GM19395 (cell line): ENCODE results near the gene TSC1.
A peak's percentile ranks its signal among the peaks of the same experiment; 100 is the strongest.
"Not testable (repeated sequence)": the region's sequence is repeated elsewhere in the genome, so short reads cannot be mapped to it uniquely, and the experiment has no call there.

Experiments used
- ATAC-seq: cut with Tn5 transposase; IDR thresholded peaks from one replicate; pipeline ENCODE4 v1.9.1; 2021; ENCODE audit warnings: mild to moderate bottlenecking, moderate library complexity; ENCODE audit not compliant: unreplicated experiment

The TSC1 gene

DNA sequence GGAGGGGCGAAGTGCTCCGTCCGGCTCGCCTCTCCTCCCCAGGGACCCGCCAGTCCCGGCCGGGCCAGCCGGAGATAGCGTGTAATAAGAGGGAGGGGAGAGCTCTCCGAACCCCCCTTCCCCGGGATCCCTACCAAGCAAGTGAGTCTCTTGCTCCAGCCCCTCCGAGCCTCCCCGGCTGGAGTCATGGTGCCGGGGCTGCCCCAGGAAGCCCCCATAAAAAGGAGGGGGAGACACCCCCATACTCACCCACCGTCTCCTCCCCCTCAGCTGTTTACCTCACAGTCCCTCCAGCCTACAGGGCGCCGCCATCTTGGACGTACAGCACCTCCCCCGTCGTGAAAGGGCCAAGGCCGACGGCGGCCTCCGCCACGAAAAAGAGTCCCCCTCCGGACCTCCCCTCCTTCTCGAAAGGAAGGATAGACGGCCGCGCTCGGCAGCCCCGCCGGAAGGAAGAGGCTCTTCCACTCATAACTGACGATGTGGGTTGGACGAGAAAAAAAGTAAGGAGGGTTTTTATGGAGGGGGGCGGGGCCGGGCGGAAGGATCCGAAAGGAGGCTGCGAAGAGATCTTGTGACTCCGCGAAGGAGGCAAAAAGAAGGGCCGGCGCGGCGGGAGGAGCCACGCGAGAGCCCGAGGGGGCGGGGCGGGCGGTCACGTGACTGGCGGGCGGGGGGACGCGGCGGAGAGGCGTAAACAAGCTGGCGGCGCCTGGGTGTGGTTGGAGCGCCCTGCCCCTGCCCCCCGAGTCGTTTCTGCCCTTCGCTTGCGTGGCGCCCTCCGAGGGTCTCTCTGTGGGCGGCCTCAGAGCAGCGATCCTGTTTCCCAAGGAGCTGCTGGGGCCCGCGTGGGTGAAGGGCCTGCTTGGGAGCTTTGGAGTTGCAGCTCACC, at the start of gene TSC1:
TSC1 (minus strand) TSS at position 323 of the 892 bp plus-strand sequence. CDS start 15,744 bp downstream, outside the sequence.
- ATAC-seq, result peak; percentile 65

- no peak for ATAC-seq
Measured at GRCh38 chr9:132993511-132993939, 49.1 kb upstream of the TSC1 start.

DNA sequence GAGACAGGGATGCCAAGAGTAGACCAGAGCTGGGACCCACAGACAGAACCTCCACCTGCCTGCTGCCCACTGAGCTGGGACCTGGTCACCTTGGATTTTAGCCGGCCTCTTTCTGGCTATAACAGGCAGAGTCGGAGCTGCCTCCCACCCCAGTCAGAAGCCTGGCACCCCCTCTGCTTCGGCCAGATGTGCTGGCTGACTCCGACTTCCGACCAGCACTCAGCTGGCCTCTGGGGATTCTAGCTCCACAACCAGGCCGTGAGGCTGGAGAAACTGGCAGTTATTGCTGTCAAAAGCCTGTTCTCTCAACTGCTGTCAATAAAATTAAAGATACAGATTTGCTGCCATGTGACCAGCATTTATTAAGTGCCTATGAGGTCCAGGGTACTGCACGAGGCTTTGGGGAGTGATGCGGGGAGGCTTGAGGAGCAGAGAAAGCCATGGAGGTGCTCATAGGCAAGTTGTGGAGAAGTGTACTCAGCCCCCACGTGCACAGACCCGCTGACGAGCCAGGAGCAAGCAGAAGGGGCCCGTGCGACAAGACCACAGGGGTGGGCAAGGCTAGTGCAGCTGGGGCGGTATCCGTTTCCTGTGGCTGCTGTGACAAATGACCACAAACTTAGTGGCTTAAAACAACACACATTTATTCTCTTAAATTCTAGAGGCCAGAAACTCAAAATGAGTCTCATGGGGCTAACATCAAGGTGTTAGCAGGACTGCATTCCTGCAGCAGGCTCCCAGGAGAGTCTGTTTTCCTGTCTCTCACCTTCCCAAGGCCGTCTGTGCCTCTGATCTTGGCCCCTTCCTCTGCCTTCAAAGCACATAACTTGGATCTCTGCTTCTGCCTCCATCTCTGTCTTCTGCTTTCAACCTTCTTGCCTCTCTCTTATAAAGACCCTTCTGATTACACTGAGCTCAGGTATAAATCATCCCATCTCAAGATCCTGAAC, 47.2 kb upstream of the TSC1 start:
- ATAC-seq, result no peak

GRCh38 chr9:132990781-132991180, 46.4 kb upstream of the TSC1 start:
- no peak for ATAC-seq

DNA sequence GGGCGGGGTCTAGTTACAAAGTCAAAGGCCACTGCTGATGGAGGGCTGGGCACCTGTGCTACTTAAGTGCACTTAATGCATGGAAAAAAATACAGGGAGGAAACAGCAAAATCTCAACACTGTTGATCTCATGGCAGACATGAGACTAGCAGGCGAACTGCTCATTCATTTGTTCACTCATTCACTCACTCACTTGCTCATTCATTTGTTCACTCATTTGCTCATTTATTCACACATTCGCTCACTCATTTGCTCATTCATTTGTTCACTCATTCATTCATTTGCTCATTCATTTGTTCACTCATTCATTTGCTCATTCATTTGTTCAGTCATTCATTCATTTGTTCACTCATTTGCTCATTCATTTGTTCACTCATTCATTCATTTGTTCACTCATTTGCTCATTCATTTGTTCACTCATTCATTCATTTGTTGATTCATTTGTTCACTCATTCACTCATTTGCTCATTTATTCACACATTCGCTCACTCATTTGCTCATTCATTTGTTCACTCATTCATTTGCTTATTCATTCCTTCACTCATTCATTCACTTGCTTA, 45.7 kb upstream of the TSC1 start:
- ATAC-seq, result not testable (repeated sequence)

DNA sequence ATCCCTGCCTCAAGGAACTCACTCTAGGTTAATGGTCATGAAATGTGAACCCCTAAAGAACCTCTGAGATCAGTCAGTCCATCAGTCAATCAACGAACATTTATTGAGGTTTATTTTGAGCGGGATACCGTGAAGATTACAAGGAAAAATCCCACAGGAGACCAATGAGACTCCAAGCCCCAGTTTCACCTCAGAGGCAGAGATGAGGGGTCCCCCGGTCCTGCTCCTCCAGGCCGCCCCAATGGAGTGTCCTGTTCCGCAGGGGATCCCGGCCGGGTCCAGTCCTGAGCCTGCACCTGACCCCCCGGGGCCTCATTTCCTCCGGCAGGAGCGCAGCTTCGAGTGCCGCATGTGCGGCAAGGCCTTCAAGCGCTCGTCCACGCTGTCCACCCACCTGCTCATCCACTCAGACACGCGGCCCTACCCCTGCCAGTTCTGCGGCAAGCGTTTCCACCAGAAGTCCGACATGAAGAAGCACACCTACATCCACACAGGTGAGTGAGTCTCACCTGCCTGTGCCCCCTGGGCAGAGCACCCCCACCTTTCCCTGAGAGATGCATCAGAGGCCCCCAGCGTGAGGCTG, 45.1 kb upstream of the TSC1 start:
- no peak for ATAC-seq

GRCh38 chr9:132989014-132989310, 44.5 kb upstream of the TSC1 start:
- ATAC-seq, result no peak

GRCh38 chr9:132988244-132989013, 44.0 kb upstream of the TSC1 start:
- ATAC-seq, result no peak

DNA sequence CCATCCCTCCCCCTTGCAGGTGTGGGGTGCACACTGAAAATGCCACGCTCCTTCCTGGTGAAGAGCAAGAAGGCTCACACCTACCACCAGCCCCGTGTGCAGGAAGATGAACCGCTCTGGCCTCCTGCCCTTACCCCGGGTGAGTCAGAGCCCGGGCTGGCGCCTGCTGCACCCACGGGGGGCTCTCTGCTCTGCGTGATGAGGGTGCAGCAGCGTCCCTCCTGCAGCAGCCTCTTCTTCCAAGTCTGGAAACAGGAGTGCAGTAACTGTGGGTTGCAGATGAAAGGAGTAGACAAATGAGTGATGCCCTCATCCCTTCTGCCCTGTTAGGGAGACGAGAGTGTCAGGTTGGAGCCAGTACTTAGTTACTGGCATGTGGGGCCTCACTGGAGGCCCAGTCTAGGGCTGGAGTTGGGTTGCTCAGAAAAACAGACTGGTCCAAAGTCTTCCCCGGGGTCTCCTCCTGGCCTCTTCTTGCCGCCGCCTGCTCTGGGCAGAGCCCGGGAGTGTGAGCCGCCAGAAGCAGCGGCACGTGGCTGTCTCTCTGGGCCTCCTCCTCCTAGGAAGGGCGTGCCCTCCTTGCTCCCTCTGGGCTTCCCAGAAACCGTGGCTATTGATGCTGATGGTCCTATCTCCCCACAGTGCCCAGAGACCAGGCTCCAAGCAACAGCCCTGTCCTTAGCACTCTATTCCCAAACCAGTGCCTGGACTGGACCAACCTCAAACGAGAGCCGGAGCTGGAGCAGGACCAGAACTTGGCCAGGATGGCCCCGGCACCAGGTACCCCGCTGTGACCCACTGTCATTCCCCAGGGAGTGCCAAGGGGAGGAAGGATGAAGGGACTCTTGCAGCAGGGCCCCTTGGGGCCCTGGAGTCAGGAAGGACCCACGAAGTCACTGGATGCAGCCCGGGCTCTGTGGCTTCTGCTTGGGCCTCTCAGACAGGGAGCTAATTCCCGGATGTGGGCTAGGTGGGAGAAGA, 42.5 kb upstream of the TSC1 start:
- ATAC-seq, result no peak

DNA sequence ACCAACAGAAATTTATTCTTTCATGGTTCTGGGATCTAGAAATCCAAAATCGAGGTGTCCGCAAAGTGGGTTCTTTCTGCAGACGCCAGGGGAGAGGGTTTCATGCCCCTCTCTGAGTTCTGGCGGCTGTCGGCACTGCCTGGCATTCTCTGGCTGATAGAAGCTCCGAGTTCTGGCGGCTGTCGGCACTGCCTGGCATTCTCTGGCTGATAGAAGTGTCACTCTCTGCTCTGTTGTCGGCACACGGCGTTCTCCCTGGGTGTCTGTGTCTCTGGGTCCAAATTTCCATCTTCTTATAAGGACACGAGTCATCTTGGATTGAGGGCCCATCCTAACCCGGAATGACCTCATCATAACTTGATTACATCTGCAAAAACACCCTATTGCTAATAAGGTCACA, 41.7 kb upstream of the TSC1 start:
- ATAC-seq, result no peak

- no peak for ATAC-seq
Measured at GRCh38 chr9:132985489-132985888, 41.1 kb upstream of the TSC1 start.

GRCh38 chr9:132985071-132985350, 40.6 kb upstream of the TSC1 start:
- no peak for ATAC-seq

GRCh38 chr9:132984202-132985070, 40.0 kb upstream of the TSC1 start:
- ATAC-seq, result no peak

DNA sequence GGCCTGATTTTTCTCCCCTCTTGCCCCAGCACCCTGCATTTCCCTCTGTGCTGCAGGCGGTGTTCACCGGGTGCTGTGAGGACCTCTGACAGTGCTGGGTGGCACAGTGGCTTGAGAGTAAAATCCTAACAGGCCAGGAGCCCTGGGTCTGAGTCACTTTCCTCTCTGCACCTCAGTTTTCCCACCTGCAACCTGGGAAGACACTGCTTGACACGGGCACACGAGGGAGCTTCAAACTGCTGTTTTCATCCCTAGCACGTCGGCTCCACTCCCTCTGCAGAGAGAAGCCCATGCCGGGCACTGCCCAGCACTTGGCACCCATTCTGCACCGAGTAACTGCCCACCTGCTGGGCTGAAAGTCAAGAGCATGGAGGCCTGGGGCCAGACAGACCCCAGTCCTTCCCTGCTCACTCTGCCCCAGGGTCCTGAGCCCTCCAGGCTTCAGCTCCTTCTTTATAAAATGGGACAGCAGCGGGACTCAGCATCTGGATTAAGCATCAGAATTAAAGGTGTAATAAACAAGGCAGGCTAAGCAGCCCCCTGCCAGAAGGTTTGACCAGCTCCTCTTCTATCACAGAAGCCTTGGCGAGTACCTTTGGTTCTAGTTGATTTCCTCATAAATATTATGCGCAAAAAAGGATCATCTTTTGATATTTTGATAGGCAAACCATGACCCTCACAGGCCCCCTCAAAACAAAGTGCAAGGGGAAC, 39.2 kb upstream of the TSC1 start:
- no peak for ATAC-seq

GRCh38 chr9:132982458-132982857, 38.0 kb upstream of the TSC1 start:
- no peak for ATAC-seq

GRCh38 chr9:132980157-132980556, 35.7 kb upstream of the TSC1 start:
- no peak for ATAC-seq

GRCh38 chr9:132978451-132979131, 34.2 kb upstream of the TSC1 start, which contains the start of gene GFI1B:
GFI1B (plus strand) TSS chr9:132978694; CDS start chr9:132986679, 7,985 bp downstream.
- no peak for ATAC-seq
